Hepatic stellate cell (primary cell): ENCODE data around the gene MEF2D.
A peak's percentile ranks its signal among the peaks of the same experiment; 100 is the strongest.

Experiments used
- DNase-seq: peaks from one replicate; pipeline ENCODE4 v3.0.0; 2011; ENCODE audit warnings: low spot score

MEF2D gene

DNA sequence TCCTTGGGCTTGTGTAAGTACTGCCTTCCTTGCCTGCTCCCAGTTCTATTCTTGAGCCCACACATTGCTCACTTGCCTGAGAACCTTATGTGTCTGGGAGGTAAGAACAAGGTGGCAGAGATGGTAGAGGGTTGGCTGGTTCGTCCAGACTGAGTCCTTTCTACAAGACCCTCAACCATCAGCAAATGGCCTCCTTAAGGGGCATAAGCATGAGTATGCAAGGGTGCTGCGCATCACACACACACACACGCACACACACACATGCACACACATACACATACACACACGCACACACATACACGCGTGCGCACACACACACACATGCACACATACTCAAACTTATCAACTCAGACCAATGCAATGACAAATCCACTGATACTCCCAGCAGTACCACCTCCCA, 74.6 kb downstream of the MEF2D start:
- DNase-seq, result no peak

DNA sequence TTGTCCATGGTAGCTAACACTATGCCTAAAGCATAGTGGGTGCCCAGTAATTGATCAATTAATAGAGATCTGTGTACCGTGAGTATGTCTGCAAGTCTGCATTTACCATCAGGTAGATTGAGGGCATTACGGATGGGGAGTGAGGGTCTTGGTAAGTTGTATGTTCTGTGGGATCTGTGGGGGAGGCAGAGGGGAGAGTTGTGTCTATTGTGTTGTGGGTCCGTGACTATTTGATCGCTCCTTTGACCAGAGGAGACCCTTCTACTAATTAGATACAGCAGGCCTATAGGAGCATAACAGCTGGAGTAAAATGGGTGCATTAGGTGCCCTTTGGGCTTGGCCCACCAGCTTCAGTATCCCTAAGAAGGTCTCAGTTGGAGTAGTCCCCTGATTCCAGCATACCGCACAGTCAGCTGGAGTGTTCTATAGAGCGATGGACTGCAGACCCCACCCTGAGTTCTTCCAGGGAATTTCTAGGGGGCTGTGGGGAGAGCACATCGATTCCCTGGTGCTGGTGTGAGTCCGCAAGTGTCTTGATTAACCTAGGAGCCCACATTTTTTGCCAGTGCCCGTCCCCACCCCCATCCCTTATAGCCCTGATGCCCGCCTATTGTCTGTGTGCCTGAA, 75.7 kb downstream of the MEF2D start:
- no peak for DNase-seq

DNA sequence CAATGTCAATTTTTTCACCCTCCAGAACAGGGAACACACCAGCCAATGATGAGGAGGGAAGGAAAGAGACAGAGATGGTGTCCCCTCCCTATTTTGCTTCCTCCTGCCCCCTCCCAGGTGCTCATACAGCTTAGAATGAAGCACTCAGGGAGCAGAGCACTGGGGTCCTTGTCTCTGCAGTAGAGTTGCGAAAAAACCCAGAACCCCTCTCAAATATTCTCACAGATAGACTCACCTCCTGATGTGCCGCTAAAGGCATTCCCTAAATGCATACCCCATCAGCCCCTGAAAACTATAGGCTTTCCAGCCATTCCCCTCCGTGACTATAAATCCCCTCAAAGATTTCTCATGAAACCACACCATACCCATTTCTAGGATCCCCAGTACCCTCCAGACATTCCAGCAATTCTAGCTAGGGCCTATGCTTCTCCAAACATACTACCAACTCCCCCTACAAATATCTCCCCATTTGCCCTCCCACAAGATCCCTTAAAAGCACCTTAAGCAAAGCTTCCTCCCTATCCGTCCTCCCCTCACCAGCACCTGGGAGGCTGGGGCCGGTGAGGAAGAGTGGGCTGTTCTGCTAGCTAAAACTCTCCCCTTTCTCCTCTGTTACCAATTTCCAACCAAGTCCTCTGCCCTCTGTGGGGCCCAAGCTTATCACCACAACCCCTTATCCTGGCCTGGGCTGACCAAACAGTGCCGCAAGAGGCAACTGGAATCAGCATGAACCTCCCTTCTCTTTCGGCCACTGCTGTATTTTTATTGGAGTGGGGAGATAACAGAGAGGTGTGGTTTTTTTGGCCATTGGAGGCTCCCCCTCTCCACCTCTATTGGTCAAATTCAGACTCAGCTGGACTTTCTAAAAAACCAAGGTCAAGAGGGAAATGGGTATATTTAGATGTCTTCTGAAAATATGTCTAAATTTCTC, 76.9 kb downstream of the MEF2D start:
- no peak for DNase-seq

DNA sequence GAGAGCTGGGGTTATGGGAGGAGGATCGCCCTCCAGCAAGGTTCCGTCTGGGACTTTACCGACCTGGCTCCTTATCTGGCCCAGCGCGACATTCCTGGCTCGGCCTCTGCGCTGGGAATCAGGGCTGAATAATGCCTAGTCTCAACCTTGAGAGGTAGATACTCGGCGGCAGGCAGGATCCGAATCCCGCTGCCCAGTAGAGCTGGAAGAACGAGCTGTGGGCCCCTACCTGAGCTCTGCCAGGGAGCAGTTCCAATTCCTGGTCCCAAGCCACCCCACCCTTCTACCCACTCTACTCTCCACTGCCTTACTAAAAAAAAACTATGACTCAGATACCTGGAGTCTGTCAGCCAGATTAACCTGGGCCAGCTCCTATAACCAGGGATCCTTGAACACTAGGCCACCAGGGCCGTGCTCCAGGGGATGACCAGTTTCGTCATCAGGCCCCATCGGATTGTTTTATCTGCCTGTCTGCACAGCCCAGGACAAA, 77.9 kb downstream of the MEF2D start:
- DNase-seq, result no peak

DNA sequence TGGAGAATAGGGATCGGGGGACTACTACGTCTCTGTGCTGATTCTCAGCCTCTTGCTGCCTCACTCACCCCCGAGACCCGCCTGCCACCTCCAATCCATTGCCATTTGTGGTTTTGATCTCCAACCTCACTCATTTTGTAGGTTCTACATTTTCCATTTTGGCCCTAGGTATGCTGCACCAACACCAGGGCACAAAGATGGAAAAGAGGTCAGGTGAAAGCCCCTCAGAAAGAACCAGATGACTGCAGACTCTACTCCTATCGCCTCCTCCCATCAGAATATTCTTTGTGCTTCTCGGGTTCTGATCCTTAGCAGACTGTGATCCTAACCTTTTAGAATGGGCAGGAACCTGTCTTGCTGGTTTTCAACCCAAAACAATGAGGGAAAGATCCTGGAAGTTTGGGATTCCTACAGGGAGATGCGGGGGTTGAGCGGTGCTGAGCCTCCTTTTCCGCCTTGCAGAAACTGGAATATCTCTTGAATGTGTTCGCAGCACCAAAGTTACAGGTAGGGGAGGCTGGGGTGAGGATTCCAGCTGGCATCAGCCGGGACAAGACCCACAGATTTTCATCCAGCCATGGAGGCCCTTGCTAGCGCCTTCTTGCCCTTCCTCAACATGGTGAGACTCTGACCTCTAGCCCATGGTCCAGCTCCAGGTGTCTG, 78.5 kb downstream of the MEF2D start:
- no peak for DNase-seq

DNA sequence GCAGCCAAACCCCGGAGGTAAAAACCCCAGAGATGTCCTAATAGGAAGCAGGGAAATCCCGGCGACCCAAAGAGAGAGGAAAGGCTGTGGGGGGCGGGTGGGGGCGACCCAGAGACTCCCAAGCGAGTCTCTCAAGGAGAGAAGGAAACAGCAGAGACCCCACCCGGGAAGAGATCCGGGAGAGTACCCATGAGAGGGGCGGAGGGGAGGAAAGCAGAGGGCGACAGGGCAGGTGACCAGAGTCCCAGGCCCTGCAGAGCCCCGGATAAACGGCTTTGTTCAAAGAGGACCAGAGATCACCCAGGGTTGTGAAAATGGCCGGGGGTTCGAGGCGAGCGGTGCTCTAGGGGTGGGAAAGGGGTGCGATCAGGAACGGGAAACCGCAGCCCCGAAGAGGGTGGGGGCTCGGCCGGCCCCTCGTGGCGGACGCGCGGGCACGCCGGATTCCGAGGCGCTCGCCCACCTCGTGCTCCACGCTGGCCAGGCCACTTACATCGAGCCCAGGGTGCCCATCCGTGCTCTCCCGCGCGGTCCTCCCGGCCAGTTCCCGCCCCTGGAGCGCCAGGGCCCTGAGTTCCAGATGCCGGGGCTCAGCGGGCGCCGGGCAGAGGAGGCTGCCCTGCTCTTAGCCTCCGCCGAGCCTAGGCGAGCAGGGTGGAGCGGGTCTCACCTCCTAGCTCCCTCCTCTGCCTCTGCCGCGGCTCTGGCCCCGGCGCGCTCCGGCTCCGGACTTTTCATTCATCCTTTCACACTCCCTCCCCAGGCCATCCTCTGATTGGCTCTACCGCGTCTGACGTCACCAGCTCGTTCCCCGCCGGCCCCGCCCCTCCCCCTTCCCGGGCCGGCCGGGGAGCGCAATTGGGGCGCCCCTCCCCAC, 79.3 kb downstream of the MEF2D start:
- peak; percentile 92 for DNase-seq

DNA sequence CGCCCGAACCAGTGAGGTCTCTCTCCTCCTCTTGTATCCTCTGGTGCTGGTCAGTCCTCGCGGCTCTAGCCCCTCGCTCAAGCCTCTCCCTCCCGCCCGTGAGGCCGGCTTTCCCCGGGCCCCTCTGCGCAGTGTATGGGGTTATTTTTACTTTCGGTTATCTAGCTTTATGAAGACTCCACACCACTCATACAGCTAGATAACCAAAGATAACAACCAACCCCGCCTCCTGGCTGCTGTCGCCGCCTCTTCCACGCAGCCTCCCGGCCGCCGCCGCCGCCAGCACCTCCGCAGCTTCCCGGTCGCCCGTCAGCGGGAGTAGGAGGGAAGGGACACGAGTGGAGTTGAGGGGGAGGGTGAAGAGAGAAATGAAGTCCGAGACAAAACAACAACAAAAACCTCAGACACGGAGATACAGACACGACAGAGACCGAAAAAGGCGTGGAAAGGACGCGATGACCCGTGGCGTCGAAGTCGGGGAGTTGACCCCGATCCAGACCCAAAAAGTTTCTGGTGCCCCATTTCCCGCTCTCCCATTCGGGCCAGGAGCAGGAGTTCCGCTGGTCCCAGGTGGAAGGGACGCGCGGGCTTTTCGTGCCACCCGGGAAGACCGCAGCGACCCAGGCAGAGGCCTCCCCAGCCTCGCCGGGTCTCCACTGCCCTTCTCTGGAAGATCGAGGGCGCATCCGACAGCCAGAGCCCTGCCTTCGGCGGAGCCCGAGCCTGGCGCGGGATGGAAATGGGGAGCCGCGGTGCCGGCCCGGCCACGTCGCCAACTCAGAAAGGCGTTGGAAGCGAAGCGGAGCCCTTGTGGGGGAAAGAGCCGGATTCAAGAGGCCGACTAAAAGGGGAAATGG, 80.1 kb downstream of the MEF2D start:
- no peak for DNase-seq

DNA sequence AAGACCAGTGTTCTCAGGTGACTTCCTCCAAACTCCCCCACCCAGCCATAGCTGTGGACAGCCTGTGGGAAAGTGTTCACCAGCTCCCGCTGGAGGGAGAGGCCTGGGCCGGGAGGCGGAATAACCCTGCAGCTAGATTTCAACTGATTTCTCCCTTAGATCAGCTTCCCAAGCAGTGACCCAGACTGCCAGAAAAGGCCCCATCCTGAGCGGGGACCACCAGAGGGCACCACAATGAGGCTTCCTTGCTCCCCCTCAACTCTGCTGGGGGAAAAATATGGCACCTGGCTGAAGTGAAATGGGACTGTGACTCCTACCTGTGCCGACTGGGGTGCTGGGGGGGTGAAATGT, 80.7 kb downstream of the MEF2D start:
- no peak for DNase-seq

DNA sequence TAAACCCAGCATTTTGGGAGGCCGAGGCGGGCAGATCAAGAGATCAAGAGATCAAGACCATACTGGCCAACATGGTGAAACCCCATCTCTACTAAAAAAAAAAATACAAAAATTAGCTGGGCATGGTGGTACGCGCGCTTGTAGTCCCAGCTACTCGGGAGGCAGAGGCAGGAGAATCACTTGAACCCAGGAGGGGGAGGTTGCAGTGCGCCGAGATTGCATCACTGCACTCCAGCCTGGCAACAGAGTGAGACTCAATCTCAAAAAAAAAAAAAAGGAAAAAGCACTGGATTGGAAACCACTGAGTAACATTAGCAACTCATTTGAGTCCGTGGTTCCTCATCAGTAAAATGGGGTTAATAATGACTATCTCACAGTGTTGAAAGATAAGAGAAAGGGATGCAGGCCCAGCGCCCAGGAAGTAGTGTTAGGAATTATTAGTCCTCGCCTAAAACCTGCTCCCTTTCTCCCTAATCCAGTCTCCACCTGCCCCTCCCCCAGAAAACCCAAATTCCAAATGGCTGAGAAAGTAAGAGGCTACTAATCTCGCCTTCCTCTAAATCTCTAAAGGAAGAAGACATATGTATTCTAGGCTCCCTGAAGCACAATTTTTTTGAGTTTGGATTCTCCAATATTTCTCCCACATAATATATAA, 82.0 kb downstream of the MEF2D start:
- no peak for DNase-seq

DNA sequence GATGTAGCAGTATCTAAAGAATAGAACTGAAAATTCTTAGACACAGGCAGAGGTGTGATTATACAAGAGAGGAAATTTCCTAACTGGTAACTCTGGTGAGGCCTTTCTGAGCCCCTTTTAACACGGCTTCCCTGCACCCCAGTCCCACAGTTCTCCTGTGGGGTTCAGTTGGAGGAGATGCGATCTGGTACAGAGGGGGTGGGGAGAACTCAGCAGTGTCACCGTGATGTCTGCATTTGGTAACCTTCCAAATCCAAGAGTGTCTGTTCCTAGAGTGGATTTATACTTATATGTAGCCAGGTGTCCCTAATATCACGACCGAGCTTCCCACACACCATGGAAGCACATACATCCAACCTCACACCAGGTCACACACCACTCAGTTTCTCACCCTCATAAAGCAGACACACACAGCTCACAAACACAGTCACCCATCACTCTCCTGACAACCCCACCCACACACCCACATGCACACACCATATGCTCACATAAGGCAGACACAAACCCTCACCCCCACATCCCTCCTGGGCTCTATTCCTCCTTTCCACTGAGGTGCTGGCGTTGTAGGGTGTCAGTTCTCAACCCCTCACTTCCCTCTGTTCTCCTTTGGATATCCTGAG, 83.1 kb downstream of the MEF2D start:
- no peak for DNase-seq

DNA sequence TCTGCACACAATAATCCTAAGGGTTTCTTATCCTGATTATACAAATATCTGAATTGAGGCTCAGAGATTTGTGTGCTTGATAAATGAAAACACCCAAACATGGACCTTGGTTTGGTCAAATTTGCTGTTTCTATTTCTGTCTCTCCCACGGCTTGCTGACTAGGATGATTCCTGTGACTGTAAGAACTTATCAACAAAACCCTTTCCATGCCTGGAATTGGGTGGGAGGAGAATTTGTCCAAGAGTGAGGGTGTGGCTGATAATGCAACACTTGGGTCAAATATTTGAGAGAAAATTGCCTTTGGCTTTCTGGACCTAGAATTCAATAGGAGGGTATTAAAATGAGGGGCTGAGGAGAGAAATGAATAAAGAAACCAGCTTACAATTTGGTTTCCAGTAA, 83.6 kb downstream of the MEF2D start:
- DNase-seq, result no peak

DNA sequence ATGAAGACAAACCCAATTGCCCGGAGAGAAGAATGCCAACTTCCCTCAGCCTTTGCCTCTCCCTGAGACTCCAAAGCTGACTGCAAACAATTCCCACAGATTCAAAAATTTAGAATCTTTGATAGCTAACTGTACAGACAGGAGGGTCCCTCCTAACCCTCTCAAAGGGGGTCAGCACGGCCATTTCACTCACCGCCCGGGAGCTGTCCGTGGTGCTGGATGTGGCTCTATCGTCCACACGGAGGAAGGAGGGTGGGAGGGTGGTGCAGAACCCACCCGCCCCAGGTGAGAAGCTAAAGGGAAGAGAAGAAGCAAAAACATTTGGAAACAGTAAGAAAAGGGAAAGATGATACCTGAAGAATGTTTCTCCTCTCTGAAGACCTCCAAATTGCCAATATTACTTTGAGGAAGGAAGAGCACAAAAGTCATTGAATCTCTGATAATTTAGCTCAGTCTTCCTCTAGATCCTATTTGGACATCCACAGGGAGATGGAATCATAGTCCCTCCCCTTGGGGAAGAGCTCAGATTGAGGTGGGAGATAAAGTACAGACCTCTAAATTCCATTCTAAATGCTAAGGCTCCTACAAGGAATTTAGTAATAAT, 86.0 kb downstream of the MEF2D start:
- DNase-seq, result no peak
